IMR-90 (cell line): ENCODE data around the gene UNKL. TPM values are rescaled to one million over a fixed set of nuclear protein-coding genes. Genes with fewer than 3 reads are reported as not detected.

Source experiments
- ATAC-seq: fragments of 200-7000 bp; cut with Tn5 transposase; 2 replicates; pipeline ENCODE4 v1.9.1; 2020; ENCODE audit warnings: low read depth, mild to moderate bottlenecking, moderate library complexity
- BruUV-seq: library from RNA; stranded (reverse); fragments of 400-500 nt; replicated peaks from 2 replicates; lab custom pipeline; 2021; lab: Mats Ljungman, UMichigan
- CTCF ChIA-PET: fragments of 300-600 bp; formaldehyde crosslinking; extraction: SDS; loops from one replicate; lab custom pipeline; 2021; ENCODE audit warnings: antibody characterized with exemption; lab: Yijun Ruan, JAX
- POLR2A ChIA-PET: fragments of 300-600 bp; sonication (Branson Sonifier 250); formaldehyde crosslinking; loops from one replicate; lab custom pipeline; 2022; ENCODE audit warnings: antibody characterized with exemption; ENCODE audit not compliant: unreplicated experiment; lab: Charles Lee
- DNase-seq: peaks from one replicate; pipeline ENCODE4 v3.0.0; 2013
- H2AFZ ChIP-seq: replicated peaks from 2 replicates; pipeline ENCODE3; 2013; ENCODE audit warnings: low read length, mild to moderate bottlenecking; ENCODE audit not compliant: poor library complexity
- H2AK5ac ChIP-seq: 2 replicates; pipeline ENCODE4 v1.6.1; 2013; ENCODE audit warnings: low read depth, low read length, inconsistent platforms
- H2AK9ac ChIP-seq: replicated peaks from 2 replicates; pipeline ENCODE3; 2013; ENCODE audit warnings: mild to moderate bottlenecking, low read depth, low read length, moderate library complexity; ENCODE audit not compliant: poor library complexity
- H2BK120ac ChIP-seq: 2 replicates; pipeline ENCODE4 v1.6.1; 2013; ENCODE audit warnings: low read depth, low read length, inconsistent platforms
- H2BK15ac ChIP-seq: 3 replicates; pipeline ENCODE4 v1.6.1; 2013; ENCODE audit warnings: low read depth, low read length, inconsistent platforms
- H2BK20ac ChIP-seq: 2 replicates; pipeline ENCODE4 v1.6.1; 2013; ENCODE audit warnings: low read depth, mild to moderate bottlenecking, inconsistent platforms, low read length, moderate library complexity
- H2BK5ac ChIP-seq: 2 replicates; pipeline ENCODE4 v1.6.1; 2013; ENCODE audit warnings: mild to moderate bottlenecking, low read depth, low read length, inconsistent platforms; ENCODE audit not compliant: poor library complexity, severe bottlenecking
- H3K14ac ChIP-seq: replicated peaks from 2 replicates; pipeline ENCODE4 v1.6.1; 2013; ENCODE audit warnings: low read depth, low read length, inconsistent platforms
- H3K18ac ChIP-seq: 2 replicates; pipeline ENCODE4 v1.6.1; 2013; ENCODE audit warnings: low read depth, low read length, control low read depth
- H3K23ac ChIP-seq: 2 replicates; pipeline ENCODE4 v1.6.1; 2013; ENCODE audit warnings: low read depth, low read length, inconsistent platforms
- H3K27ac ChIP-seq: 2 replicates; pipeline ENCODE4 v1.5.1; 2013; ENCODE audit warnings: mild to moderate bottlenecking, control low read depth, low read length; ENCODE audit not compliant: insufficient read depth
- H3K27me3 ChIP-seq: 2 replicates; pipeline ENCODE4 v1.6.1; 2013; ENCODE audit warnings: low read length; ENCODE audit not compliant: control insufficient read depth, insufficient read depth
- H3K36me3 ChIP-seq: 2 replicates; pipeline ENCODE4 v1.6.1; 2013; ENCODE audit warnings: low read length, mixed read lengths; ENCODE audit not compliant: control insufficient read depth, insufficient read depth
- H3K4ac ChIP-seq: 2 replicates; pipeline ENCODE4 v1.6.1; 2013; ENCODE audit warnings: low read depth, low read length, inconsistent platforms
- H3K4me1 ChIP-seq: 2 replicates; pipeline ENCODE4 v1.6.1; 2013; ENCODE audit warnings: low read length, mixed read lengths; ENCODE audit not compliant: control insufficient read depth, insufficient read depth
- H3K4me2 ChIP-seq: 2 replicates; pipeline ENCODE4 v1.6.1; 2013; ENCODE audit warnings: low read depth, mild to moderate bottlenecking, control low read depth, low read length, moderate library complexity
- H3K4me3 ChIP-seq: 2 replicates; pipeline ENCODE4 v1.5.1; 2013; ENCODE audit warnings: low read depth, mild to moderate bottlenecking, control low read depth, low read length, moderate library complexity; ENCODE audit not compliant: insufficient read depth
- H3K56ac ChIP-seq: 2 replicates; pipeline ENCODE4 v1.6.1; 2013; ENCODE audit warnings: low read length, inconsistent platforms; ENCODE audit not compliant: insufficient read depth; ENCODE audit errors: extremely low read depth
- H3K79me1 ChIP-seq, 2 experiments: 2 replicates each; pipeline ENCODE4 v1.6.1; 2013; ENCODE audit warnings: low read length in 2 of 2, inconsistent platforms in 1 of 2, low read depth in 1 of 2
- H3K9ac ChIP-seq: 2 replicates; pipeline ENCODE4 v1.6.1; 2013; ENCODE audit warnings: low read depth, low read length, control low read depth
- H3K9me1 ChIP-seq: 2 replicates; pipeline ENCODE4 v1.6.1; 2013; ENCODE audit warnings: low read length, inconsistent platforms; ENCODE audit not compliant: insufficient read depth
- H3K9me3 ChIP-seq: 2 replicates; pipeline ENCODE4 v1.6.1; 2013; ENCODE audit warnings: low read length; ENCODE audit not compliant: control insufficient read depth, insufficient read depth
- H4K20me1 ChIP-seq: 2 replicates; pipeline ENCODE4 v1.6.1; 2013; ENCODE audit warnings: low read length, inconsistent platforms; ENCODE audit not compliant: insufficient read depth
- H4K5ac ChIP-seq: 2 replicates; pipeline ENCODE4 v1.6.1; 2013; ENCODE audit warnings: mild to moderate bottlenecking, low read depth, low read length, control low read depth
- H4K8ac ChIP-seq, 2 experiments: 2 replicates each; pipeline ENCODE4 v1.6.1; 2013; ENCODE audit warnings: low read depth in 2 of 2, low read length in 2 of 2, control low read depth in 1 of 2, inconsistent platforms in 1 of 2
- H4K91ac ChIP-seq: 2 replicates; pipeline ENCODE4 v1.6.1; 2013; ENCODE audit warnings: low read depth, low read length, inconsistent platforms; ENCODE audit not compliant: insufficient read depth
- BHLHE40 ChIP-seq: fragments of 150-350 bp; IDR thresholded peaks from 2 replicates; pipeline ENCODE4 v1.6.1; 2016; ENCODE audit warnings: mild to moderate bottlenecking, low read depth, low read length
- CEBPB ChIP-seq: IDR thresholded peaks from 2 replicates; pipeline ENCODE4 v1.6.1; 2012; ENCODE audit warnings: low read depth, low read length, improper control_type of control experiment
- CHD1 ChIP-seq: IDR thresholded peaks from 2 replicates; pipeline ENCODE4 v1.6.1; 2012; ENCODE audit warnings: low read depth, low read length, improper control_type of control experiment
- FOS ChIP-seq: fragments of 150-350 bp; IDR thresholded peaks from 2 replicates; pipeline ENCODE4 v1.6.1; 2016; ENCODE audit warnings: low read depth, low read length
- MAFK ChIP-seq: IDR thresholded peaks from 2 replicates; pipeline ENCODE4 v1.6.1; 2012; ENCODE audit warnings: low read depth, low read length, improper control_type of control experiment
- MAZ ChIP-seq: IDR thresholded peaks from 2 replicates; pipeline ENCODE4 v1.6.1; 2012; ENCODE audit warnings: low read depth, mild to moderate bottlenecking, low read length, improper control_type of control experiment, moderate library complexity, borderline replicate concordance
- MXI1 ChIP-seq: IDR thresholded peaks from 2 replicates; pipeline ENCODE4 v1.6.1; 2012; ENCODE audit warnings: low read depth, mild to moderate bottlenecking, low read length, moderate library complexity, borderline replicate concordance
- NFE2L2 ChIP-seq: fragments of 150-350 bp; IDR thresholded peaks from 2 replicates; pipeline ENCODE4 v1.6.1; 2016; ENCODE audit warnings: low read depth, mild to moderate bottlenecking, low read length
- POLR2A ChIP-seq: IDR thresholded peaks from 2 replicates; pipeline ENCODE4 v1.6.1; 2012; ENCODE audit warnings: mild to moderate bottlenecking, low read depth, low read length
- RAD21 ChIP-seq: IDR thresholded peaks from 2 replicates; pipeline ENCODE4 v1.6.1; 2012; ENCODE audit warnings: low read length, improper control_type of control experiment
- RCOR1 ChIP-seq: IDR thresholded peaks from 2 replicates; pipeline ENCODE4 v1.6.1; 2012; ENCODE audit warnings: mild to moderate bottlenecking, low read length, improper control_type of control experiment; ENCODE audit not compliant: insufficient replicate concordance
- RFX5 ChIP-seq: IDR thresholded peaks from 2 replicates; pipeline ENCODE4 v1.8.0; 2012; ENCODE audit warnings: low read depth, mild to moderate bottlenecking, low read length, moderate library complexity
- SMC3 ChIP-seq: fragments of 150-350 bp; IDR thresholded peaks from 2 replicates; pipeline ENCODE4 v1.6.1; 2016; ENCODE audit warnings: low read depth, mild to moderate bottlenecking, antibody characterized with exemption, low read length, moderate library complexity
- WGBS, 2 experiments: methylation state at CpG; one replicate each; pipeline versions ENCODE4 v1.1.5 to v1.1.7; 2013; ENCODE audit warnings: missing lambda C conversion rate in 2 of 2; ENCODE audit not compliant: insufficient read length in 1 of 2; ENCODE audit errors: extremely low coverage in 2 of 2; 5-methylcytosine and 5-hydroxymethylcytosine counted together
- dilution Hi-C: fragments of 300-500 bp; cut with HindIII; formaldehyde crosslinking; loops from one replicate; pipeline ENCODE4 v1.14.3; 2018; ENCODE audit warnings: low sequenced_read_pairs; ENCODE audit not compliant: unreplicated experiment
- in situ Hi-C: fragments of 300-500 bp; cut with MboI; formaldehyde crosslinking; loops from 3 replicates; pipeline ENCODE4 v1.14.3; 2019; ENCODE audit warnings: low sequenced_read_pairs, inconsistent platforms, mixed read lengths
- intact Hi-C: fragments of 100-400 bp; cut with micrococcal nuclease; formaldehyde crosslinking; loops from 2 replicates; pipeline ENCODE4 v1.10.0; 2022
- polyA plus RNA-seq, 3 experiments: library from polyadenylated mRNA; depleted of rRNA; stranded (reverse); fragments of >200 nt; gene quantifications; 2 replicates each; pipeline ENCODE4 v1.2.3, GENCODE V29; 2012; ENCODE audit warnings: low replicate concordance in 1 of 3
- total RNA-seq: library from RNA; depleted of rRNA; stranded (reverse); fragments of >200 nt; gene quantifications from 2 replicates; pipeline ENCODE4 v1.2.3, GENCODE V29; 2012
- TF ChIP-seq, protein P1 (sequence below): fragments of 150-350 bp; IDR thresholded peaks from 2 replicates; pipeline ENCODE4 v1.6.1; 2017; ENCODE audit warnings: mild to moderate bottlenecking, antibody characterized with exemption, low read length, low read depth
- TF ChIP-seq, protein P2 (sequence below): conservative IDR thresholded peaks from 2 replicates; pipeline ENCODE4 v1.5.1; 2012; ENCODE audit warnings: mild to moderate bottlenecking, low read depth, low read length, improper control_type of control experiment
- TF ChIP-seq, protein P3 (sequence below): fragments of 150-350 bp; IDR thresholded peaks from 2 replicates; pipeline ENCODE4 v1.6.1; 2016; ENCODE audit warnings: low read depth, mild to moderate bottlenecking, low read length, moderate library complexity, borderline replicate concordance

Gene UNKL
- total and polyA plus RNA-seq, 2 of the 4 experiments (the other 2 are of a cell fraction) = 4.1 to 13.3 TPM

DNA sequence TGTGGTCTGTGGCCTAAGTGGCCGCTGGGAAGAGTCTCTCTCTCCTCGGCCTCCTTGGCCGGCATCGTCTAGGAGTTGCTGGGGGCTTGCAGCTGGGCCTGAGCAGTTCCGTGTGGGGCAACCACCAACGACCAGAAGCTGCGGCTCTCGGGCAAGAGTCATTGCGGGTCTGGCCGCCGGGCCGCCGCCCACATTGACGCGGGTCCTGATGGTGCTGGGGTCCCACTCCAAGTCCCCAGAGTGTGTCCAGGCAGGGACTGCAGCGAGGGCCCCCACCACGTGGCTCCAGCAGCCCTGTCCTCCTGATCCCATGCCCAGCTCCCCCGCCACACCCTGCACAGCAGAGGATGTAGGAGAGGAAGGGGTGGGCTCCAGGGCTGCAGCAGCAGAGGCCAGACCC, 30.9 kb downstream of the UNKL start:
- H4K8ac ChIP-seq = no peak overlapping the region
- H3K4me3 ChIP-seq = no peak overlapping the region
- peaks cover 5% of the 10 kb centered on the region for H3K4me1 ChIP-seq
- H2BK15ac ChIP-seq = no peak overlapping the region
- no peak overlapping the region for H3K9ac ChIP-seq
- CTCF ChIA-PET = no interaction called here
- H3K18ac ChIP-seq = no peak overlapping the region
- no peaks in the 10 kb centered on the region for H4K20me1 ChIP-seq
- H2AK5ac ChIP-seq = no peak overlapping the region
- POLR2A ChIA-PET = no interaction called here
- no peak overlapping the region for H3K27ac ChIP-seq
- H3K9me3 ChIP-seq = no peaks in the 10 kb centered on the region
- H3K36me3 ChIP-seq = peaks cover 23% of the 10 kb centered on the region
- H3K14ac ChIP-seq = no peak overlapping the region
- H2BK20ac ChIP-seq = no peak overlapping the region
- no peak overlapping the region for H4K5ac ChIP-seq
- in situ Hi-C loops (no loop called here), dilution Hi-C loops (no loop called here), intact Hi-C loops (no loop called here)
- H2AFZ ChIP-seq = no peak overlapping the region
- ATAC-seq = no peak
- 0 out of 2 replicates have a peak, but pooled peaks cover 2% of the 10 kb centered on the region for H3K9me1 ChIP-seq
- BruUV-seq = no TSS peak
- TF ChIP-seq SMC3 = no peak
- no peak for TF ChIP-seq RCOR1
- no peak for TF ChIP-seq NFE2L2
- no peak for TF ChIP-seq FOS
- no peak for TF ChIP-seq CHD1
- no peak for TF ChIP-seq RAD21
- no peak for TF ChIP-seq MAFK
- TF ChIP-seq, protein P1, sequence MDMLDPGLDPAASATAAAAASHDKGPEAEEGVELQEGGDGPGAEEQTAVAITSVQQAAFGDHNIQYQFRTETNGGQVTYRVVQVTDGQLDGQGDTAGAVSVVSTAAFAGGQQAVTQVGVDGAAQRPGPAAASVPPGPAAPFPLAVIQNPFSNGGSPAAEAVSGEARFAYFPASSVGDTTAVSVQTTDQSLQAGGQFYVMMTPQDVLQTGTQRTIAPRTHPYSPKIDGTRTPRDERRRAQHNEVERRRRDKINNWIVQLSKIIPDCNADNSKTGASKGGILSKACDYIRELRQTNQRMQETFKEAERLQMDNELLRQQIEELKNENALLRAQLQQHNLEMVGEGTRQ = no peak
- no peak for TF ChIP-seq CEBPB
- TF ChIP-seq MAZ = no peak
- TF ChIP-seq RFX5 = no peak
- TF ChIP-seq, protein P2, sequence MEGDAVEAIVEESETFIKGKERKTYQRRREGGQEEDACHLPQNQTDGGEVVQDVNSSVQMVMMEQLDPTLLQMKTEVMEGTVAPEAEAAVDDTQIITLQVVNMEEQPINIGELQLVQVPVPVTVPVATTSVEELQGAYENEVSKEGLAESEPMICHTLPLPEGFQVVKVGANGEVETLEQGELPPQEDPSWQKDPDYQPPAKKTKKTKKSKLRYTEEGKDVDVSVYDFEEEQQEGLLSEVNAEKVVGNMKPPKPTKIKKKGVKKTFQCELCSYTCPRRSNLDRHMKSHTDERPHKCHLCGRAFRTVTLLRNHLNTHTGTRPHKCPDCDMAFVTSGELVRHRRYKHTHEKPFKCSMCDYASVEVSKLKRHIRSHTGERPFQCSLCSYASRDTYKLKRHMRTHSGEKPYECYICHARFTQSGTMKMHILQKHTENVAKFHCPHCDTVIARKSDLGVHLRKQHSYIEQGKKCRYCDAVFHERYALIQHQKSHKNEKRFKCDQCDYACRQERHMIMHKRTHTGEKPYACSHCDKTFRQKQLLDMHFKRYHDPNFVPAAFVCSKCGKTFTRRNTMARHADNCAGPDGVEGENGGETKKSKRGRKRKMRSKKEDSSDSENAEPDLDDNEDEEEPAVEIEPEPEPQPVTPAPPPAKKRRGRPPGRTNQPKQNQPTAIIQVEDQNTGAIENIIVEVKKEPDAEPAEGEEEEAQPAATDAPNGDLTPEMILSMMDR = no peak
- no peak for TF ChIP-seq BHLHE40
- no peak for TF ChIP-seq MXI1
- TF ChIP-seq, protein P3, sequence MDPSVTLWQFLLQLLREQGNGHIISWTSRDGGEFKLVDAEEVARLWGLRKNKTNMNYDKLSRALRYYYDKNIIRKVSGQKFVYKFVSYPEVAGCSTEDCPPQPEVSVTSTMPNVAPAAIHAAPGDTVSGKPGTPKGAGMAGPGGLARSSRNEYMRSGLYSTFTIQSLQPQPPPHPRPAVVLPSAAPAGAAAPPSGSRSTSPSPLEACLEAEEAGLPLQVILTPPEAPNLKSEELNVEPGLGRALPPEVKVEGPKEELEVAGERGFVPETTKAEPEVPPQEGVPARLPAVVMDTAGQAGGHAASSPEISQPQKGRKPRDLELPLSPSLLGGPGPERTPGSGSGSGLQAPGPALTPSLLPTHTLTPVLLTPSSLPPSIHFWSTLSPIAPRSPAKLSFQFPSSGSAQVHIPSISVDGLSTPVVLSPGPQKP = no peak
- TF ChIP-seq POLR2A = no peak
- H4K91ac ChIP-seq = no peak overlapping the region
- H2AK9ac ChIP-seq = peak overlapping the region; percentile 13
- no peak overlapping the region for H3K56ac ChIP-seq
- WGBS, 2 experiments = 93% methylated on average over 9 of the region's 18 CpGs; no CpG with 5 or more reads in 1 of the 2 experiments
- peaks cover 2 to 6% of the 10 kb centered on the region in 2 experiments; a peak in 3 of 4 replicates for H3K79me1 ChIP-seq
- H3K27me3 ChIP-seq = no peaks in the 10 kb centered on the region
- no peak for DNase-seq
- H3K4me2 ChIP-seq = no peak overlapping the region
- H2BK5ac ChIP-seq = no peak overlapping the region
- no peak overlapping the region for H3K4ac ChIP-seq
- no peak overlapping the region for H3K23ac ChIP-seq
- no peak overlapping the region for H2BK120ac ChIP-seq
